ENCODE measurements around the gene S100A13. TPM values are rescaled to one million over a fixed set of nuclear protein-coding genes. Genes with fewer than 3 reads are reported as not detected.

S100A13 gene
- total and polyA plus RNA-seq, 9 of the 15 experiments (the other 6 are each of a cell fraction or from before 2014, with no cell fraction given): 41.9 to 129 (median 58.0) TPM

- TF ChIP-seq NR2C2 (CRISPR knock-in tag; IDR thresholded peaks at IDR 0.05): 0 out of 2 replicates have a peak, but pooled peaks have one; percentile 32
- TF ChIP-seq NR2C2 (tag; IDR thresholded peaks at IDR 0.05): peak; percentile 72
- no peak for TF ChIP-seq PHB (CRISPR knock-in tag; IDR thresholded peaks at IDR 0.05)
- TF ChIP-seq LCOR (CRISPR knock-in tag; IDR thresholded peaks at IDR 0.05): peak; percentile 16; the same call in 1 of the 2 replicates
- TF ChIP-seq SMAD1 (IDR thresholded peaks at IDR 0.05; ENCODE audit: low read depth, low read length, partially characterized antibody): peak; percentile 16
- no peak for TF ChIP-seq ZNF143 (CRISPR knock-in tag; IDR thresholded peaks at IDR 0.05)
- TF ChIP-seq ZNF584 (CRISPR knock-in tag; IDR thresholded peaks at IDR 0.05; ENCODE audit: low read depth): 0 out of 2 replicates have a peak, but pooled peaks have one; percentile 24
- 0 out of 2 replicates have a peak, but pooled peaks have one; percentile 22 for TF ChIP-seq CXXC5 (CRISPR knock-in tag; IDR thresholded peaks at IDR 0.05)
- TF ChIP-seq ZNF280A (IDR thresholded peaks at IDR 0.05; ENCODE audit: low read depth, partially characterized antibody): no peak
- peak; percentile 26; the same call in 1 of the 2 replicates for TF ChIP-seq ESRRA (IDR thresholded peaks at IDR 0.05; ENCODE audit: borderline replicate concordance, low read depth)
- TF ChIP-seq POLR2AphosphoS5 (IDR thresholded peaks at IDR 0.05; ENCODE audit: control insufficient read depth, insufficient read depth, low read depth, low read length): peak; percentile 65; the same call in 1 of the 2 replicates
- TF ChIP-seq SMARCE1 (IDR thresholded peaks at IDR 0.05): no peak; the same call in 1 of the 2 replicates
- 0 out of 2 replicates have a peak, but pooled peaks have one; percentile 8 for TF ChIP-seq CC2D1A (IDR thresholded peaks at IDR 0.05)
- peak; percentile 58; the same call in 1 of the 2 replicates for TF ChIP-seq LEF1 (IDR thresholded peaks at IDR 0.05)
- no peak for TF ChIP-seq TAF15 (IDR thresholded peaks at IDR 0.05; ENCODE audit: low read depth, low read length)
- no peak for TF ChIP-seq HDGF (IDR thresholded peaks at IDR 0.05)
- TF ChIP-seq CREM (IDR thresholded peaks at IDR 0.05; ENCODE audit: low read depth): peak; percentile 11; the same call in 1 of the 2 replicates
- TF ChIP-seq SIX5 (IDR thresholded peaks at IDR 0.05; ENCODE audit: borderline replicate concordance in 1 of 2, insufficient read depth in 1 of 2, low read depth in 1 of 2, low read length in 2 of 2): no peak; a peak in 1 of 4 replicates
- no peak; a peak in 1 of 4 replicates for TF ChIP-seq NRF1 (conservative IDR thresholded peaks at IDR 0.05 in 1 of 2, IDR thresholded peaks at IDR 0.05 in 1 of 2)
- TF ChIP-seq PML (IDR thresholded peaks at IDR 0.05; ENCODE audit: low read length): peak; percentile 51; the same call in 1 of the 2 replicates
- TF ChIP-seq ATF6 (CRISPR knock-in tag; IDR thresholded peaks at IDR 0.05): no peak
Measured at GRCh38 chr1:153626904-153627714, at the start of gene S100A13 (continued).

Data from K562 (cell line).